ENCODE measurements around the gene MRPS21. TPM values are rescaled to one million over a fixed set of nuclear protein-coding genes. Genes with fewer than 3 reads are reported as not detected.
A peak's percentile ranks its signal among the peaks of the same experiment; 100 is the strongest.

MRPS21 gene
- total RNA-seq, result 10 to 100 TPM; 27.8 to 46.3 (median 31.5) TPM

- intact Hi-C loops (cut with DNase I; ENCODE audit: low total_unique reads), result no loop called here
- peaks cover 7 to 13% of the 10 kb centered on the region in 2 donors for H3K4me1 ChIP-seq
- ATAC-seq (peak; percentile 99), DNase-seq (peak; percentile 86 to 90)
- H3K36me3 ChIP-seq, result peaks cover 0 to 18% of the 10 kb centered on the region in 2 donors
- no peaks in the 10 kb centered on the region for H3K9me3 ChIP-seq
- no peak for TF ChIP-seq CTCF (IDR thresholded peaks at IDR 0.05 in 4 of 5, conservative IDR thresholded peaks at IDR 0.05 in 1 of 5)
- TF ChIP-seq POLR2A (IDR thresholded peaks at IDR 0.05), result peak; percentile 40 to 78
- H3K27ac ChIP-seq, result peak within 1 kb of the TSS; percentile 82 to 88 (median 84)
- in situ Hi-C loops (cut with MboI; ENCODE audit: low sequenced_read_pairs in 4 of 4), result no loop called here
- peak within 1 kb of the TSS; percentile 76 to 90 (median 84) for H3K4me3 ChIP-seq
- H3K27me3 ChIP-seq, result no peaks in the 10 kb centered on the region
Measured at GRCh38 chr1:150293433-150294253, at the start of gene MRPS21. Gene MRPS21 (plus strand): TSS chr1:150293861. CDS start chr1:150294367, 506 bp downstream.

- ATAC-seq (no peak), DNase-seq (no peak)
- Histone ChIP-seq H3K9me3 (no peaks in the 10 kb centered on the region), H3K4me1 (no peaks in the 10 kb centered on the region), H3K36me3 (no peaks in the 10 kb centered on the region), H3K4me3 (no peak overlapping the region), H3K27me3 (no peaks in the 10 kb centered on the region), H3K27ac (no peak overlapping the region)
- TF ChIP-seq POLR2A (IDR thresholded peaks at IDR 0.05), result no peak
- TF ChIP-seq CTCF (IDR thresholded peaks at IDR 0.05 in 4 of 5, conservative IDR thresholded peaks at IDR 0.05 in 1 of 5), result no peak
- in situ Hi-C loops (cut with MboI; ENCODE audit: low sequenced_read_pairs in 4 of 4) (no loop called here), intact Hi-C loops (cut with DNase I; ENCODE audit: low total_unique reads) (no loop called here)
Measured at GRCh38 chr1:150249936-150250335, 43.7 kb upstream of the MRPS21 start.

GRCh38 chr1:150256198-150256553 lies 37.5 kb upstream of the MRPS21 start:
- Histone ChIP-seq H3K36me3 (no peaks in the 10 kb centered on the region), H3K4me1 (peaks cover 32 to 48% of the 10 kb centered on the region in 2 donors), H3K27ac (peak overlapping the region; percentile 50 to 78 (median 72)), H3K27me3 (no peaks in the 10 kb centered on the region), H3K9me3 (no peaks in the 10 kb centered on the region), H3K4me3 (peak overlapping the region in 3 of 4 donors; percentile 4 to 44 (median 42))
- TF ChIP-seq POLR2A (IDR thresholded peaks at IDR 0.05) (no peak), CTCF (IDR thresholded peaks at IDR 0.05 in 4 of 5, conservative IDR thresholded peaks at IDR 0.05 in 1 of 5) (no peak)
- no peak for DNase-seq
- peak in 1 of 2 donors; percentile 4 for ATAC-seq
- intact Hi-C loops (cut with DNase I; ENCODE audit: low total_unique reads) (loop anchor here (1.0 to 2.0 kb wide), 3 partner anchors 13 to 67 kb away; partner anchors contain the start of gene APH1A), in situ Hi-C loops (cut with MboI; ENCODE audit: low sequenced_read_pairs in 4 of 4) (no loop called here)

GRCh38 chr1:150256554-150257341 lies 36.9 kb upstream of the MRPS21 start:
- intact Hi-C loops (cut with DNase I; ENCODE audit: low total_unique reads) (loop anchor here (1.0 to 2.0 kb wide), 3 partner anchors 13 to 66 kb away; partner anchors contain the start of gene APH1A), in situ Hi-C loops (cut with MboI; ENCODE audit: low sequenced_read_pairs in 4 of 4) (no loop called here)
- Histone ChIP-seq H3K27ac (peak overlapping the region; percentile 50 to 78 (median 72)), H3K36me3 (no peaks in the 10 kb centered on the region), H3K27me3 (no peaks in the 10 kb centered on the region), H3K4me1 (peaks cover 32 to 48% of the 10 kb centered on the region in 2 donors), H3K4me3 (no peak overlapping the region), H3K9me3 (no peaks in the 10 kb centered on the region)
- DNase-seq (peak in 1 of 2 donors; percentile 8), ATAC-seq (peak in 1 of 2 donors; percentile 12)
- TF ChIP-seq POLR2A (IDR thresholded peaks at IDR 0.05) (no peak), CTCF (IDR thresholded peaks at IDR 0.05 in 4 of 5, conservative IDR thresholded peaks at IDR 0.05 in 1 of 5) (no peak)

Data from gastrocnemius medialis (tissue), 4 donors.